ENCODE data around the gene MUC20.
"Not testable (repeated sequence)": the region's sequence is repeated elsewhere in the genome, so short reads cannot be mapped to it uniquely, and the experiment has no call there.

The MUC20 gene

DNA sequence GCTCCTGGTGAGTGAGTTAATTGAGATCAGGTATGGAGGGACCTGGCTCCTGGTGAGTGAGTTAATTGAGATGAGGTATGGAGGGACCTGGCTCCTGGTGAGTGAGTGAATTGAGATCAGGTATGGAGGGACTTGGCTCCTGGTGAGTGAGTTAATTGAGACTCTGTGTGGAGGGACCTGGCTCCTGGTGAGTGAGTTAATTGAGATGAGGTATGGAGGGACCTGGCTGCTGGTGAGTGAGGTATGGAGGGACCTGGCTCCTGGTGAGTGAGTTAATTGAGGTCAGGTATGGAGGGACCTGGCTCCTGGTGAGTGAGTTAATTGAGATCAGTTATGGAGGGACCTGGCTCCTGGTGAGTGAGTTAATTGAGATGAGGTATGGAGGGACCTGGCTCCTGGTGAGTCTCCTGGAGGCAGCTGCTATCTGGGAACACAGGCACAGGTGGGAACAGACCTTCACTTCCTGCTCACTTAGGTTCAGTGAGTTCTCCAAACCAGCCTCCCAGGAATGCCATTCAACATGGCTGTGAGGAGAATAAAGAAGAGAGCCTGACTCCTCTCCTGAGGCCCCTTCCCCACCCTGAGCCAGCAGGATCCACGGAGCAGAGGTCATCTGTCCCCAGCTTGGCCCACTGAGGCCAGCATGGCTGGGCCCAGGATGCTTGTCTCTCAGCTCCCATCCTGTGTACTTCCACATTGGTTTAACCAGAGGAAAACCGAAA, 9.5 kb upstream of the MUC20 start:
- DNase-seq = not testable (repeated sequence)

DNA sequence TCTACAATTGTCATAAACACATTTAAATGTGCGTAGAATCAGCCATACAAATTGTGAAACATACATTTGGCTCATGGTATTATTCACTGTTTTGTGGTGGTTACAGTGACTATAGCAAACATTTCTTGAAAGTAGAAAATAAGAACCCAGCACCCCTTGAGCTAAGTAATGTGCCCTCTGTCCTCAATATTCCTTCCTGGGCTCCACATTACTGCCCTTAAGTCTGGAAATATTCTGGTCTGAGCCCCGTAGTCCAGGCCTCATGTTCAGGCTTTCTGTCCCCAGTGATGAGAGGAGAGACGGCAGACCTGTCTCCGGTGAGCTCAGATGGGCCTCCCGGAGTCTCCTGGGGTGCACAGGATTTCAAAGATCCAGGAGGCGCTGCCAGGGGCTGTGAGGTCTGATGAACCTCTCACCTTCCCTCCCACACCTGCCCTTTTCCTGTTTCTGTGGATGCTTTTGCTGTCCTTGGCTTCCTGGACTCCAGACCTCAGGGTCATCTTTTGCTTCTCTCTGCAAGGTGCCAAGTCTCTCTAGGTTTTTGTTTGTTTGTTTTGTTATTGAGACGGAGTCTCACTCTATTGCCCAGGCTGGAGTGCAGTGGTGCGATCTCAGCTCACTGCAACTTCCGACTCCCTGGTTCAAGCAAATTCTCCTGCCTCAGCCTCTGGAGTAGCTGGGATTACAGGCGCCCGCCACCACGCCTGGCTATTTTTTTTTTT, 8.8 kb upstream of the MUC20 start:
- no peak for DNase-seq

DNA sequence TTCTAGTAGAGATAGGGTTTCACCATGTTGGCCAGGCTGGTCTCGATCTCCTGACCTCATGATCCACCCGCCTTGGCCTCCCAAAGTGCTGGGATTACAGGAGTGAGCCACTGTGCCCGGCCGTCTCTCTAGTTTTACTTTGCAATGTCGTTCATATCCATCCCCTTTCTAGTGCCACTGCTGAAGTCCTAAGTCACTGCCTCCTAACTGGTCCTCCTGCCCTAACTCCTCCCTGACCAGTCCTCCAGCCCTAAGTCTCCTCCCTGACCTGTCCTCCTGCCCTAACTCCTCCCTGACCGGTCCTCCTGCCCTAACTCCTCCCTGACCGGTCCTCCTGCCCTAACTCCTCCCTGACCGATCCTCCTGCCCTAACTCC, 8.3 kb upstream of the MUC20 start:
- DNase-seq = not testable (repeated sequence)

DNA sequence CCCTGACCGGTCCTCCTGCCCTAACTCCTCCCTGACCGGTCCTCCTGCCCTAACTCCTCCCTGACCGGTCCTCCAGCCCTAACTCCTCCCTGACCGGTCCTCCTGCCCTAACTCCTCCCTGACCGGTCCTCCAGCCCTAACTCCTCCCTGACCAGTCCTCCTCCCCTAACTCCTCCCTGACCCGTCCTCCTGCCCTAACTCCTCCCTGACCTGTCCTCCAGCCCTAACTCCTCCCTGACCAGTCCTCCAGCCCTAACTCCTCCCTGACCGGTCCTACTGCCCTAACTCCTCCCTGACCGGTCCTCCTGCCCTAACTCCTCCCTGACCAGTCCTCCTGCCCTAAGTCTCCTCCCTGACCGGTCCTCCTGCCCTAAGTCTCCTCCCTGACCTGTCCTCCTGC, 7.6 kb upstream of the MUC20 start:
- DNase-seq = not testable (repeated sequence)

DNA sequence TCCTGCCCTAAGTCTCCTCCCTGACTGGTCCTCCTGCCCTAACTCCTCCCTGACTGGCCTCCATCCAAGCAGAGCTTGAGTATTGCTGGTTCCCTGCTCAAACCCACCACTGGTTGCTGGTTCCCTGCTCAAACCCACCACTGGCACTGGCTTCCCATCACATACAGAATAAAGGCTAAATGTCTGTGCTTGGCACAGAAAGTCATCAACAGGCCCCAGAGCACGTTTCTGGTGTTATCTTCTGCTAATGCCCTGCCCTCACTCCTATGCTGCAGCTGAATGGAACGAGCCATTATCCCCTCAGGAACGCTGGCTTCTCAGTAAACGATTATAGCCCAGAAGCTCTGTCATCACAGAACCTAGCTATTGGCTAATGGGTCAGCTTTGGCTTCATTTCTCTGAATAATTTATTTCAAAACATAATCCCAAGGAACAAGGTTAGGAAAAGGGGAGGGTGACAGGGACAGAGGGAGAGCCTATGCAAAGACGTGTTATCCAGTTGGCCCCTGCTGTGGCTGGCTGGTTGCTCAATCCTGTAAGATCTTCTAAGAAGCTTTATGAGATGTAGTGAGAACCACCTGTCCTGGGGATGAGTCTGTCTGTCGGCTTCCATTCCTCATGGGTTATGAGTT, 6.3 kb upstream of the MUC20 start:
- DNase-seq = no peak

DNA sequence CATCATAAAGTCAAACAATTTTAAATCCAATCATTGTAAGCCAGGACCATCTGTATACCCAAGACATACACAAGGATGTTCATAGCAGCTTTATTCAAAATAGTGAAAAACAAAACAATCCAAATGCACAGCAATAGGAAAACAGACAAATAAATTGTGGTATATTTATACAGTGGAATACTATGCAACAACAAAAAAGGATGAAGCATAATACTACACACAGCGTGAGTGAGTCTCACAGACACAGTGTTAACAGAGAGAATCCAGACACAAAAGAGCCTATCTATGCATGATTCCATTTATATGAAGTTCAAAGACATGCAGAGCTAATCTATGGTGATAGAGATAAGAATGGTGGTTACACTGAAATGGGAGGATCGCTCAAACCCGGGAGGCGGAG, 5.6 kb upstream of the MUC20 start:
- no peak for DNase-seq

DNA sequence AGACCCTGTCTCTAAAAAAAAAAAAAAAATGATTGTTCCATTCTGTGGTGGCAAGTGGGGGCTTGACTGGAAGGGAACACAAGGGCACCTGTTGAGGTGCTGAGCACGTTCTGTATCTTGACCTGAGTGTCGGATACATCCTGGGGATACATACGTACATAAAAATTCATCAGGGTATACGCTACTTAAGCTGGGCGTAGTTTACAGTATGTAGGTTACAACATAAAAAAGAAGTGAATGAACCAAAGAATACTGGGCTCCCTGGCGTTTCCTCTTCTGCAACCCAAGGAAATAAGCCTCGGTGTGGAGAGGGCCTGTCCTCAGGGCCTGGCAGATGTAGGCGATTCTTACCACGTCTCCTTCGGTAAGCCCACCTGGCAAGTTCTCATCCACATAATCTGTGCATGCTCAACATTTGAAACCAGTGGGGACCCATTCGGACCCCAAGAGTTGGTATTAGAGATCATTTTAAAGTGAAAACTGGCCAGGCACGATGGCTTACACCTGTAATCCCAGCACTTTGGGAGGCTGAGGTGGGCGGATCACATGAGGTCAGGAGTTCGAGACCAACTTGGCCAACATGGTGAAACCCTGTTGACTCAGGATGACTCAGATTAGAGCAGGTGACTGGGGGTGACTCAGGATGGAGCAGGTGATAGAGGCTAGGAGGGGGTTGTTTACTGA, 5.1 kb upstream of the MUC20 start:
- peak; percentile 28 for DNase-seq

DNA sequence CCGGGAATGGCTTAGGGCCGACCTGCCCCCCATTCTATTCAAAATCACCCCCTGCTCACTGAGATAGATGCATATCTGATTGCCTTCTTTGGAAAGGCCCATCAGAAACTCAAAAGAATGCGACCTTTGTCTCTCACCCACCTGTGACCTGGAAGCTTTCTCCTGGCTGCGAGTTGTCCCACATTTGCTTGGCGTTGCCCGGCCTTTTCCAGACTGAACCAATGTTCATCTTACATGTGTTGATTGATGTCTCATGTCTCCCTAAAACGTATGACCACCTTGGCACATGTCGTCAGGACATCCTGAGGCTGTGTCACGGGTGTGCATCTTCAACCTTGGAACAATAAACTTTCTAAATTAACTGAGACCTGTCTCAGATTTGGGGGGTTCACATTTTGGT, 3.4 kb upstream of the MUC20 start:
- no peak for DNase-seq

DNA sequence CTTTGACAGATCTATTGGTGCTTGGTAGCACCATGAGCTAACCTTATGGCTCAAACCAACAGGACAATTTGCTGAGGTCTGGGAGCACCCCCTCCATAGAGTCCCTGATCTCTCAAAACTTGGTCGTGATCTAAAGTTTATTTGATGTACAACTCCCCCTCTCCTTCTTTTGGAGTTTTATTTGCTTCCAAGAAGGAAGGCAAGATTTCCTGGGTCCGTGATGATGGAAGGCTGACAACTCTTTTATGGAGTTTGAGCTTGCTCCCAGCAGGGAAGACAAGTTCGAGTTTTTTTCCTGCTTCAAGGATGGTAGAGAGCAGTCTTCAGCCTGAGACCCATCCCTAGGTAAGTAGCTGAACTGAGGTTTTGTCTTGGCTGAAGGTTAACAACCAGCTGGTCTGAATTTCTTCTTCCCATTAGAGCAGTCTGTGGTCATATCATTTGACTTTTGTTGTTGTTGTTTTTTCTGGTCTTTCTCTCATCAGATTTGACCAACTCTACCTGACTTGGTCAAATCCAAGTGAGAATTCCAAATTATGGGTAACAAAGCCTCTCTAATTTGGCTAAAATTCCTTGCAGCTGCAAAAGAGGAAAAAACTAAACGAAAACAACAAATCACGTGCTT, 2.8 kb upstream of the MUC20 start:
- DNase-seq = no peak

DNA sequence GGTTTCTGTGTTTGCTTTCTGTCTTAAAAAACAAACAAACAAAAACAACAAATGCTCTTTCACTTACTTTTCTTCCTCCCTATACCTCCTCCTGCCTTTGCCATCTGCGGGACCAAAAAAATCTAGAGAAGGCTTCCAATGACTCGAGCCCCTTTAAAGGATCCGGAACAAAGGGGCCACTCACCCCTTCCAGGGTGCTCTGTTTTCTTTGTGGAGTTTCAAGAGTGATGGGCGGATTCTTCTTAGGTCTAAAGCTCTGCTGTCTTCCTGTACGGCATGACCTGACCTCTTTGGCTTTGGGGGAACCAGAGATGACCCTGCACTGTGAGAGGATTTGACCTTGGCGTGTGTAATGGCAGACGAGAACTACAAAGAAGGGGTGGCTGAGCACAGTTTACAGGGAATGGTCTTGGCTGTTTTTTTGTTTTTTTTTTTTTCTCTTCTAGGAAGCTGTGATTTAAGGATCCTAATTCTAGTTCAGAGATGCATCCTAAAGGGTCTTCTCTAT, 2.2 kb upstream of the MUC20 start:
- no peak for DNase-seq

DNA sequence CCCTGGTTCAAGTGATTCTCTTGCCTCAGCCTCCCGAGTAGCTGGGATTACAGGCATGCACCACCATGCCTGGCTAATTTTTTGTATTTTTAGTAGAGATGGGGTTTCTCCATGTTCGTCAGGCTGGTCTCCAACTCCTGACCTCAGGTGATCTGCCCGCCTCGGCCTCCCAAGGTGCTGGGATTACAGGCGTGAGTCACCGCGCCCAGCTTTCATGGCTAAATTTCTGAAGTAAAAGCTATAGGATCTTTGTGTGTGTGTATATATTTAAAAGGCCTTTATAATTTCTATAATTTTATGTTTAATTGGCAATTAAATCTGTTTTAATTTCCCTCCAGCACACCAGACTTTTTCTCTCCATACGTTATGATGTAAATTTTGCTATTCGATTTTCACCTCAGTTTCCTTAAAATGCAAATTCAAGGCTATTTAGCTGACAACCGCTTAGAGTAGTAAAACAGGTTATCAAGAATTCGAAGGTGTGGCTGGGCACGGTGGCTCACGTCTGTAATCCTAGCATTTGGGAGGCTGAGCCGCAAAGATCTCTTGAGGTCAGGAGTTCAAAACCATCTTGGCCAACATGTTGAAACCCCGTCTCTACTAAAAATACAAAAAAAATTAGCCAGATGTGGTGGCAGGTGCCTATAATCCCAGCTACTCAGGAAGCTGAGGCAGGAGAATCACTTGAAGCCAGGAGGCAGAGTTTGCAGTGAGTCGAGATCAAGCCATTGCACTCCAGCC, 1.1 kb upstream of the MUC20 start:
- not testable (repeated sequence) for DNase-seq

DNA sequence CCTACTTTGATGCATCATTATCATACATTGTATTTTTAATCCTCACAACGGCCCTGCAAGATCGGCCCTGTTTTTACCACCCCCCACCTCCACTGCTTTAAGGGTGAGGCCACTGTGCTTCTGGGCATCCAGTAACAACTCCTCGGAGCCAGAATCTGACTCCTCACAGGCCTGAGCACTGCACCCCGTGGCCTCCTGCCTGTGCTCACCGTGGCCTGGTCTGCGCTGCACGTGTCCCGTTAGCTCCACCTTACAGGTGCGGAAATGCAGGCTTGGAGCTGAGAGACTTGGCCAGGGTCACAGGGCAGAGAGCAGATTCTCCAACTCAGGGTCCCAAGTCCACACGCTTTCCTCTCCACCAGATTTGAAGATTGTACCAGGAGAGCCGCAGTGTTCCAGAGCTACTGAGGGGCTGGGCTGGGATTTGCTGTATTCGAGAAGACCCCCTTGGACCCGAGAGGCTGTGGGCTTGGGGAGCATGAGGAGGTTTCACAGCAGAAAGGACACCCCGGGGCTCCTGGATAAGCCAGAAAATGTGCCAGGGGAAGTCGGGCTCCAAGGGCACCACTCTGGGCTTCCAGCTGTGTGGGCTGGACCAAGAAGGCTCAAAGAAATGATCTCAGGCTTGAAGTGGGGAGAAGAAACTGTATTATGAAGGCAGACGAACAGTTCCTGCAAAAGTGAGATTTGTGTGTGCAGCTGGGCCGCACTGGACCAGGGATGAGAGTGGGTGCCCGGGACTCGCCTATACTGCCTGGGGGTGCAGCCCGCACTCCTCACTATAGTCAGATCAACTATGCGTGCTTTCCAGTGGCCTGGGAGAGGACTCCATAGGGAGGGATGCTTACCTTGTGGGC, 1.6 kb downstream of the MUC20 start:
- not testable (repeated sequence) for DNase-seq

DNA sequence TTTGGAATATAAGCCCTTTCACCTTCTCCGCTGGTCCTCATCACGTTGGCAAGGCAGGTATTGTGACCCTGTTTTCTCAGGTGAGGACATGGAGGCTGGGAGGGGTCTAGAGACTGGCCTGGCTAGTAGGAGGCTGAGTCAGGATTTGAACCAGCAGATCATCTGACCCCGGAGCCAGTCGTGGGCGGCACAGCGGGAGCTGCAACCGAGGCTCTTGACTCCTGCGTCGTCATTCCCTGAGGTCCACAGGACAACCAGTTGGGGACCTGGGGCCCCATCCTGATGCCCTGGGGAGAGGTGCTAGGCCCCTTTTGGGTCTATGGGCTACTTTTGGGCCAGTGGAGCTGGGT, 2.2 kb downstream of the MUC20 start:
- DNase-seq = not testable (repeated sequence)

DNA sequence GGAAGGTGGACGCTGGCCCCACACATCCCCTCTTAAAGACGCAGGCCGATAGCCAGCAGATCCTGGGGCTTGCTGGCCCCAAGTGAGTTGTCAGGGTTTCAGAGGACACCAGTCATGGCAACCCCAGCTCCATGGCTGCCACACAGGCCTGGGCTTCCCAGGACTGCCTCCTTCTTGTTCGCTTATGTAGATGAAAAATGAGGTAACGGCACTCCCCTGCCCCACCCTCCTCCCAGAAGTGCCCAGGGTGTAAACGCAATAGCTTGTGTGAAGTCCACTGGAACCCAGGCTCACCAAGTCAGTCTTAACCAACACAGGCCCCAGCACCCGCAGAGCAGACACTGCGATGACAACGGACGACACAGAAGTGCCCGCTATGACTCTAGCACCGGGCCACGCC, 3.6 kb downstream of the MUC20 start:
- DNase-seq = not testable (repeated sequence)

DNA sequence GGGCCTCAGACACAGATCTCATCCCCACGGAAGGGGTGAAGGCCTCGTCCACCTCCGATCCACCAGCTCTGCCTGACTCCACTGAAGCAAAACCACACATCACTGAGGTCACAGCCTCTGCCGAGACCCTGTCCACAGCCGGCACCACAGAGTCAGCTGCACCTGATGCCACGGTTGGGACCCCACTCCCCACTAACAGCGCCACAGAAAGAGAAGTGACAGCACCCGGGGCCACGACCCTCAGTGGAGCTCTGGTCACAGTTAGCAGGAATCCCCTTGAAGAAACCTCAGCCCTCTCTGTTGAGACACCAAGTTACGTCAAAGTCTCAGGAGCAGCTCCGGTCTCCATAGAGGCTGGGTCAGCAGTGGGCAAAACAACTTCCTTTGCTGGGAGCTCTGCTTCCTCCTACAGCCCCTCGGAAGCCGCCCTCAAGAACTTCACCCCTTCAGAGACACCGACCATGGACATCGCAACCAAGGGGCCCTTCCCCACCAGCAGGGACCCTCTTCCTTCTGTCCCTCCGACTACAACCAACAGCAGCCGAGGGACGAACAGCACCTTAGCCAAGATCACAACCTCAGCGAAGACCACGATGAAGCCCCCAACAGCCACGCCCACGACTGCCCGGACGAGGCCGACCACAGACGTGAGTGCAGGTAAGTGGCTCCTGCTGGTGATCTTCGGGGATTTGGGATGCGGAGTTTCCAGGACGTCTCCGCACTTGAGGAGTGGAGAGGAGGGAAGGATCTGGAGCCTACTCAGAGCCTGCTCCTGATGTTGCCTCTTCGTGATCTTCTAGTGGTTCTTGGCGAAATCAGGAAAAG, 5.3 kb downstream of the MUC20 start:
- not testable (repeated sequence) for DNase-seq

DNA sequence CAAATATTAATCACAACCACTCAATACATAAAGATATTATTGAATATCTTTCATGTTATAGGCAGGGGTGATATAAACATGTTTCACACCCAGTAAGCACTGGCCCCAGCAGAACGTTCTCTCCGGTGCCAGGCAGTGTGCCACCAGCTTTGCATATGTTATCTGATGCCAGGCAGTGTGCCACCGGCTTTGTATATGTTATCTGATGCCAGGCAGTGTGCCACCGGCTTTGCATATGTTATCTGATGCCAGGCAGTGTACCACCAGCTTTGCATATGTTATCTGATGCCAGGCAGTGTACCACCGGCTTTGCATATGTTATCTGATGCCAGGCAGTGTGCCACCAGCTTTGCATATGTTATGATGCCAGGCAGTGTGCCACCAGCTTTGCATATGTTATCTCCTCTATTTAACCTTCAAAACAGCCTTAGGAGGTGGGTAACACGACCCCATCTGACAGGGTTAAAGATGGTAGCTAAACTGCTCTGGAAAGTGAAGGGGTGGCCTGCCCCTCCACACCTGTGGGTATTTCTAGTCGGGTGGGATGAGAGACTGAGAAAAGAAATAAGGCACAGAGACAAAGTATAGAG, 6.9 kb downstream of the MUC20 start:
- no peak for DNase-seq

DNA sequence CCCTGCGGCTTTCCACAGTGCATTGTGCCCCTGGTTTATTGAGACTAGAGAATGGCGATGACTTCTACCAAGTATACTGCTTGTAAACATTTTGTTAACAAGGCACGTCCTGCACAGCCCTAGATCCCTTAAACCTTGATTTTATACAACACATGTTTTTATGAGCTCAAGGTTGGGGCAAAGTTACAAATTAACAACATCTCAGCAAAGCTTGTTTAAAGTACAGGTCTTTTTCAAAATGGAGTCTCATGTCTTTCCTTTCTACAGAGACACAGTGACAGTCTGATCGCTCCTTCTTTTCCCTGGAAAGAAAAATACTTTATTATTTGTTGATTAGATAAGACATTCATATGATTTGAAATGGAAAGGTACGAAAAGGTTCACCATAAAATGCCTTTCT, 8.0 kb downstream of the MUC20 start:
- DNase-seq = not testable (repeated sequence)

DNA sequence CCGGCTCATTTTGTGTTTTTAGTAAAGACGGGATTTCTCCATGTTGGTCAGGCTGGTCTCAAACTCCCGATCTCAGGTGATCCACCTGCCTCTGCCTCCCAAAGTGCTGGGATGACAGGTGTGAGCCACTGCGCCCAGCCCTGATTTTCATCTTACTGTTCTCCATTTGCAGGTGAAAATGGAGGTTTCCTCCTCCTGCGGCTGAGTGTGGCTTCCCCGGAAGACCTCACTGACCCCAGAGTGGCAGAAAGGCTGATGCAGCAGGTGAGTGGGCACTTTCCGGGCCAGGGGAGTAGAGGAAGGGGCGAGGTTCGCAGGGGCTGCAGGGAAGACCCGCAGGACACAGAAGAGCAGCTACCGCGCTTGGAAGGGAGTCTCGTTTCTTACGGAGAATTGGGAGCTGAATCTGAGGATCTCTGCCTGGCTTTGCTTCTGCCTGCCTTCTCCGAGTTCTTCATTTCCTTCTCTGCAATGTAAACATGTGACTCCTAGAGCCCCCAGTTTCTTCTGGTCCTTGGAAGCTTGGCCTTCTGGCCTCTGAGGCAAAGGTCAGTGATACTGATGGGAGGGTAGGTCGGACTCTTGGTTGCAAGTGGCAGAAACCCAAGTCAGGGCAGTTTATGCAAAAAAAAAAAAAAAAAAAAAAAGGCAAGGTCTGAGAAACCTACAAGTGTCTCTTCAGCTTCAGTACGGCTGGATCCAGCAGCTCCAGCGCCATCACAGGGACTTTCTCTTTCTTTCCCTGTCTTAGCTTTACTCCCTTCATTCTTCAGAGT, 8.9 kb downstream of the MUC20 start:
- no peak for DNase-seq

DNA sequence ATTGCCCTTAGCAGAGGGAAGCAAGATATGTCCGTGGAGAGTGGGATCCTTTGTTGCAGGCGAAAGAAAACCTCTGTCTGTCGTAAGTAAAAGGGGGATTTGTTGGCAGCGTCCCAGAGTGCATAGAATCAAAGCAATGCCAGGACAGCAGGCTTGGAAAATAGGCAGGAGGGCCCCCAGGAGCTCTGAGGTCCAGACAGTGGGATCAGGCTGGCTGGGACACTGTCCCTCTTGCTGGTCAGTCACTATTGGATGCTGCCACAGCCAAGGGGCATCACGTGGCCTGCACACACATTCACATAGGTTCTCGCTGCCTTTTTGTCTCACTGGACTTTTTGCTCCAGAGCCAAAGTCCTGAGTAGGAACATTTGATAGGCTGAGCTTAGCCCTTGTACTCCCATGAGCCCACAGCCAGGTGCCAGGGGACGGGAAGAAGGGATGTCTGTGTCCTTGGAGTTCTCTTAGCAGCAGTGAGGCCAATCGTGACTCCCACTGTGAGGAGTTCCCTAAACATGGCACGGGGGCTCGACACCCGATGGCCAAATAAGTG, 10.7 kb downstream of the MUC20 start:
- no peak for DNase-seq
